HG03432 (cell line): ENCODE results near the gene MAPK6.
"Not testable (repeated sequence)": the region's sequence is repeated elsewhere in the genome, so short reads cannot be mapped to it uniquely, and the experiment has no call there.

Experiments used
- ATAC-seq: cut with Tn5 transposase; IDR thresholded peaks from one replicate; pipeline ENCODE4 v1.9.1; 2021; ENCODE audit warnings: mild to moderate bottlenecking, moderate library complexity; ENCODE audit not compliant: unreplicated experiment

Gene MAPK6

GRCh38 chr15:52078876-52079700 lies 60.1 kb downstream of the MAPK6 start:
- ATAC-seq, result peak; percentile 38

GRCh38 chr15:52080031-52080430 lies 61.0 kb downstream of the MAPK6 start:
- ATAC-seq, result no peak

GRCh38 chr15:52080706-52081392 lies 61.8 kb downstream of the MAPK6 start:
- no peak for ATAC-seq

GRCh38 chr15:52082197-52083036 lies 63.4 kb downstream of the MAPK6 start:
- ATAC-seq, result peak; percentile 81

GRCh38 chr15:52083037-52083359 lies 64.0 kb downstream of the MAPK6 start:
- ATAC-seq, result peak; percentile 15

GRCh38 chr15:52083603-52084002 lies 64.6 kb downstream of the MAPK6 start:
- no peak for ATAC-seq

GRCh38 chr15:52085299-52085698 lies 66.3 kb downstream of the MAPK6 start:
- no peak for ATAC-seq

- ATAC-seq, result no peak
Measured at GRCh38 chr15:52086011-52086786, 67.2 kb downstream of the MAPK6 start.

- ATAC-seq, result no peak
Measured at GRCh38 chr15:52090193-52090592, 71.2 kb downstream of the MAPK6 start.

GRCh38 chr15:52093167-52093538 lies 74.1 kb downstream of the MAPK6 start:
- no peak for ATAC-seq

- ATAC-seq, result no peak
Measured at GRCh38 chr15:52093539-52094510, 74.8 kb downstream of the MAPK6 start.

GRCh38 chr15:52094811-52095584 lies 76.0 kb downstream of the MAPK6 start:
- no peak for ATAC-seq

GRCh38 chr15:52095597-52096262 lies 76.7 kb downstream of the MAPK6 start:
- ATAC-seq, result no peak

GRCh38 chr15:52096536-52096935 lies 77.5 kb downstream of the MAPK6 start:
- not testable (repeated sequence) for ATAC-seq

GRCh38 chr15:52097180-52097579 lies 78.2 kb downstream of the MAPK6 start:
- no peak for ATAC-seq

GRCh38 chr15:52098323-52098722 lies 79.3 kb downstream of the MAPK6 start:
- ATAC-seq, result no peak

GRCh38 chr15:52099651-52100272 lies 80.7 kb downstream of the MAPK6 start:
- ATAC-seq, result no peak
